T47D (cell line): ENCODE data around the gene NUP58.
"Not testable (repeated sequence)": the region's sequence is repeated elsewhere in the genome, so short reads cannot be mapped to it uniquely, and the experiment has no call there.

Experiments
- DNase-seq, 2 experiments: peaks; one replicate each; pipeline versions ENCODE4 v3.0.0 to v3.0.0-alpha.2; 2011 to 2012; ENCODE audit warnings: low read depth in 1 of 2, low spot score in 1 of 2
- JUND ChIP-seq: IDR thresholded peaks from 2 replicates; pipeline ENCODE4 v1.6.1; 2012; ENCODE audit warnings: low read depth
- in situ Hi-C: cut with HindIII; loops from 2 replicates; pipeline ENCODE4 v1.10.0; 2016; ENCODE audit warnings: low sequenced_read_pairs, low pct_unique_long_range_greater_than_20kb

Gene NUP58

GRCh38 chr13:25286969-25287961 lies 14.2 kb upstream of the NUP58 start, which contains the start of gene MTMR6:
MTMR6 (minus strand) TSS chr13:25287488; CDS start chr13:25287247, 241 bp downstream.
- in situ Hi-C loops: no loop called here
- DNase-seq: peak; percentile 79 to 82
- no peak for TF ChIP-seq JUND

DNA sequence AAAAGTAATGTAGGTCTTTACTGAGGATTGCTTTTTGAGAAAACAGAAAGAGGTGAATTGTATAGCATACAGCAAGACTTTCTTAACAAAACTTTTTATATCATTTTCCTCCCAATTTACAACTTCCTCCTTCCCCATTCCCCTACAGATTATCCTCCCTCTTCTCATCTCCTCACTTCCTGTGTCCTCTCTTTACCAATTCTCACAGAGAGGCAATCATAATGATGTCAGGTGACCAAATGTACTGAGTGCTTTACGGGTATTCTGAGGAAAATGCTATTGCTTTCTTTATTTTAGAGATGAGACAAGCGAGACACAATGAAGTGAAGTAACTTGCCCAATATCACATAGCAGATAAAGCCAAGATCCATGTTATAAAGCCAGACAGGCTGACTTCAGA lies 12.5 kb upstream of the NUP58 start:
- in situ Hi-C loops: no loop called here
- DNase-seq: no peak

DNA sequence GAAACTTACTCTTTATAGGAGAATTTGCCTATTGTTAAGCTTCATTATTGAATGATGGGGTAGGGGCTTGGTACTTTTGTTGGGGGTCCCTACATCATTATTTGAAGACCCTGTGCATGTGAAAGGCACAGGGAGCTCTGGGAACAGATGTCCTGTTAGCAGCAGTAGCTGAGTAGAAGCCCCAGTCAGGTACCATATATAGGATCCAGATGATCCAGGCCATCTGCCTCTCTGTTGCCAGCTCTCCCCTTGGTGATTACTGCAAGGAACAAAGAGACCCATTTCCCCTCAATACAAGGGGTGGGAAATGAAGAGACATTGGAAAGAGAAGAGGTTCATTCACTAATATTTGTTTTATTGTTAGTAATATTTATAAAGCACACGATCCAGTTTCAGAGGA lies 9.7 kb upstream of the NUP58 start:
- in situ Hi-C loops: no loop called here
- TF ChIP-seq JUND: no peak
- DNase-seq: no peak

More for the DNA sequence above, 12.5 kb upstream of the NUP58 start:
- no peak for TF ChIP-seq JUND

DNA sequence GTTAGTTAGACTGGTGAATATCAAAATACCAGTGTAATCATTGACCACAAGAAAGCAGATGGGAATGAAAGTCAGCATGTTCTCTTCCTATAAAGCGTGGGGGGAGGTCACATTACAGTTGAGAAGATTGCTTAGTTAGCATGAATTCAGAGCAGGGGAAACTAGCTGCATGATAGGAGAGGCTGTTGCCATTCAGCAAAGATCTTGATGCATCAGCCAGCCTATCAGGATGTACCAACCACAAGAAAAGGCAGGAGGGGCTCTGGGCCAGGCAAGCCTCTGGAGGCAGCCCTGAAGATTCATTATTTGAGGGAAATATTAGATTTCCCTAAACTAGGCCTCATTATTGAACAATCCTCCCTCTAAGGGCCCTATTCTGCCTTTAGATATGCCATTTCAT lies 9.1 kb upstream of the NUP58 start:
- TF ChIP-seq JUND: no peak
- no peak for DNase-seq
- in situ Hi-C loops: no loop called here

DNA sequence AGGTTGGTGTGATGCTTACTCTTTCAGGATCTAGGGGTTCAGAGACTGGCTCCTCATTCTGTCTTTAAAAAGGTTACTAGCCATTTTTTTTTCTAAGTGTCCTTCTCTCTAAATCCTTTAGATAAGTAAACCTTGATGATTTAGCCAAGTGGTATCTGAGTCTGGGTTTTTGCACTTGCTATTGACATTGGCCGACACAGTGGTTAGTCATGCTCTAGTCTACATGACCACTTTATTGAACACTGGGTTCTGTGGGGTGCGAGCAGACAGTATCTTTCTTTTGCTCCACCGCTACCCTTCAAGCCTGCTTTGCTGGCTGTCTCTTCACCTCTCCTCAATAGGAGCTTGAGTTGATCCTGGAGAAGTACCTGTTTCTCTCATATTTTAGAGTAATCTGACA lies 6.2 kb upstream of the NUP58 start:
- DNase-seq: no peak
- in situ Hi-C loops: no loop called here
- TF ChIP-seq JUND: no peak

DNA sequence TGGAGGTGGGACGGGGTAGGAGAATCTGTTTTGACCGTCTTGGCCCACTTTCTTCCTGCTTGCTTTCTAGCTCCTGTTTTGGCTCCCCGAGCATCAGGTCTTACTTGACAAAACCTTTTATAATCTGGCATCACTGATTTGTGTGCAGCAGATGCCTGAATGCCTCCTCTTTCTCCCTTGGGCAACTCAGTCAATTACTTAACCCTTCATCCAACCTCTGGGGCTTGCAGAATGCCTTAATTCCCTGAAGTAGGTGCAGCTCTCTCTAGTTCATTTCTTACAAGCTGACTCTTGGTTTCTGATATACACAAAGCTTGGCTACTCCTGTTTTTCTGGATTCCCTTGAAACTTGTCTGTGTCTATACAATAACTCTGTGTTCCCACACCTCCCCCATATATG lies 5.7 kb upstream of the NUP58 start:
- in situ Hi-C loops: no loop called here
- no peak for TF ChIP-seq JUND
- peak in 1 of 2 experiments; percentile 31 for DNase-seq

DNA sequence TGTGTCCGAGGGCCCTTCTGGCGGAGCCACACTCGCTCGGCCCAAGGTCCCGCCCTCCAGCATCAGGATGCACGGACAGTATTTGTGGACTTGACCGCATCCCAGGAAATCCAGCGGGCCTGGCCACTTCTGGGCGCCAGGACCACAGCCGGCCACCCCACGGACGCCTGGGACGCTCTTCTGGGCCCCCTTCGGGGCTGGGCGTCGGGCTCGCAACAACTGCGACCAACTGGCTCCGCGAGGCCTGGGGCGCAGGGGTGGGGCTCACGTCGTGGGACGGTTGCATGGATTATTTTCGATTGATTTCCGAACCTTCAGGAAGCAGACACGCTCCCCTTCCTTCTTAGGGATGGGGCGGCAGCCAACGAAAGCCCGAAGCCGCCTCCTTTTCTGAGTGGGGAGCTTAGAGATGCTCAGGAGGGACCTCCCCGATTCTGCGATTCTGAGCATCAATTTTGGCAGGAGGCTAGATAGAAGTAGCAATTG lies 521 bp upstream of the NUP58 start:
- no peak for TF ChIP-seq JUND
- no peak for DNase-seq
- in situ Hi-C loops: no loop called here

- in situ Hi-C loops: no loop called here
- no peak for TF ChIP-seq JUND
- DNase-seq: no peak
Observed at GRCh38 chr13:25302121-25302520, 696 bp downstream of the NUP58 start.

- DNase-seq: no peak
- TF ChIP-seq JUND: no peak
Observed at GRCh38 chr13:25306671-25307464, 5.4 kb downstream of the NUP58 start.

DNA sequence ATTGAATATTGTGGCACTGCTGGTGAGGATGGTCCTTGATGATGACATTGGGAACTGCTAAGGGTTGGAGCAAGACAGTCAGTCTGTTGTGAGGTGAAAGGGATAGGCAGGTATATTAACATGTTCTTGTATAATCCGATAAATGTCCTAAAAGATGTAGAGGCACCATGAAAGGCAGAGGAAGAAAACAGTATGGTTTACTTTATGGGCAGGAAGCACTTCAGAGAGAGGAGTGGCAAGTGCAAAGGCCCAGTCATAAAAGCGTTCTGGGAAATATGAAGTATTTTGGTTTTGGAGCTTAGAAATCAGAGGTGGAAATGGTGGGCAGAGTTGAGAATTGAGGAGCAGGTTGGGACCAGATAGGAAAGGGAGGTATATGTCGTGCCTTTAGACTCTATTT lies 9.5 kb downstream of the NUP58 start:
- TF ChIP-seq JUND: no peak
- in situ Hi-C loops: no loop called here

More at GRCh38 chr13:25306671-25307464, 5.4 kb downstream of the NUP58 start:
- in situ Hi-C loops: no loop called here

GRCh38 chr13:25318946-25319345 lies 17.5 kb downstream of the NUP58 start:
- DNase-seq, in situ Hi-C loops: not testable (repeated sequence)

More for the DNA sequence above, 9.5 kb downstream of the NUP58 start:
- DNase-seq: no peak

DNA sequence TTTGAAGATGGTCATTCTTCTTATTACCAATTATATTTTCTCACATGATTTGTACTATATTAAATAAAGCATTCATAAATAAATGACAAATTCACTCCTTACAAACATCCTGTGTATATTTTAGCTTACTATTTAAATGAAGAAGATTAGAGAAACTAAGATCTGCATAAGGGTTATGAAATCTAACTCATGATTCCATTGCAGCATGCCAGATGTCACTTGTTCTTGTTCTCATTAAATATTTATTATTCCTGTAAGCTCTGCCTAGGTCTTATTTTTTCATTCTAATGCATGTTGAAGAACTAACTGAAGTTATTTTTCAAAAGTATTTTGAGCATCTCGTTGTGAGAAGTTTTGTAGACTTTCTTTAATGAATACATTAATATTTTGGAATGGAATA lies 18.3 kb downstream of the NUP58 start:
- no peak for TF ChIP-seq JUND
- in situ Hi-C loops: no loop called here
- DNase-seq: no peak

GRCh38 chr13:25324100-25324499 lies 22.7 kb downstream of the NUP58 start:
- in situ Hi-C loops: no loop called here
- DNase-seq: no peak
- TF ChIP-seq JUND: no peak
